Immature natural killer cell (primary cell): ENCODE measurements around the gene ITM2C. TPM values are rescaled to one million over a fixed set of nuclear protein-coding genes. Genes with fewer than 3 reads are reported as not detected.
A peak's percentile ranks its signal among the peaks of the same experiment; 100 is the strongest.

Experiments
- DNase-seq, 3 donors: peaks; one replicate each; pipeline ENCODE4 v3.0.0; 2022; ENCODE audit warnings: mixed read lengths in 1 of 3
- H3K27ac Mint-ChIP-seq, 6 donors: one replicate each; pipeline ENCODE4 v1.8.0; 2020; ENCODE audit warnings: mixed read lengths in 6 of 6, mild to moderate bottlenecking in 5 of 6, inconsistent platforms in 4 of 6, moderate library complexity in 3 of 6
- H3K27me3 Mint-ChIP-seq, 3 donors: one replicate each; pipeline ENCODE4 v1.8.0; 2020 to 2021; ENCODE audit warnings: low read depth in 3 of 3, mild to moderate bottlenecking in 3 of 3, mixed read lengths in 3 of 3, moderate library complexity in 3 of 3, inconsistent platforms in 1 of 3
- H3K36me3 Mint-ChIP-seq, 3 donors: one replicate each; pipeline ENCODE4 v1.8.0; 2020; ENCODE audit warnings: mixed read lengths in 3 of 3, inconsistent platforms in 2 of 3, mild to moderate bottlenecking in 2 of 3
- H3K4me1 Mint-ChIP-seq, 2 donors: one replicate each; pipeline ENCODE4 v1.8.0; 2020; ENCODE audit warnings: inconsistent platforms in 2 of 2, mild to moderate bottlenecking in 2 of 2, mixed read lengths in 2 of 2, moderate library complexity in 1 of 2
- H3K4me3 Mint-ChIP-seq, 5 donors: one replicate each; pipeline ENCODE4 v1.8.0; 2020; ENCODE audit warnings: mild to moderate bottlenecking in 5 of 5, mixed read lengths in 5 of 5, inconsistent platforms in 3 of 5, moderate library complexity in 3 of 5
- H3K9me3 Mint-ChIP-seq, 6 donors: one replicate each; pipeline ENCODE4 v1.8.0; 2020; ENCODE audit warnings: mild to moderate bottlenecking in 6 of 6, mixed read lengths in 6 of 6, inconsistent platforms in 4 of 6, moderate library complexity in 3 of 6
- polyA plus RNA-seq, 3 donors: library from polyadenylated mRNA; unstranded; fragments of 300-500 nt; fragmentation: Illumina TruSeq; gene quantifications; one replicate each; pipeline ENCODE4 v1.2.3, GENCODE V29; 2021

The ITM2C gene, protein sequence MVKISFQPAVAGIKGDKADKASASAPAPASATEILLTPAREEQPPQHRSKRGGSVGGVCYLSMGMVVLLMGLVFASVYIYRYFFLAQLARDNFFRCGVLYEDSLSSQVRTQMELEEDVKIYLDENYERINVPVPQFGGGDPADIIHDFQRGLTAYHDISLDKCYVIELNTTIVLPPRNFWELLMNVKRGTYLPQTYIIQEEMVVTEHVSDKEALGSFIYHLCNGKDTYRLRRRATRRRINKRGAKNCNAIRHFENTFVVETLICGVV
- polyA plus RNA-seq: 10 to 100 TPM in 2 of 3 donors, 1 to 10 TPM in 1; 5.3 to 23.7 (median 16.9) TPM

DNA sequence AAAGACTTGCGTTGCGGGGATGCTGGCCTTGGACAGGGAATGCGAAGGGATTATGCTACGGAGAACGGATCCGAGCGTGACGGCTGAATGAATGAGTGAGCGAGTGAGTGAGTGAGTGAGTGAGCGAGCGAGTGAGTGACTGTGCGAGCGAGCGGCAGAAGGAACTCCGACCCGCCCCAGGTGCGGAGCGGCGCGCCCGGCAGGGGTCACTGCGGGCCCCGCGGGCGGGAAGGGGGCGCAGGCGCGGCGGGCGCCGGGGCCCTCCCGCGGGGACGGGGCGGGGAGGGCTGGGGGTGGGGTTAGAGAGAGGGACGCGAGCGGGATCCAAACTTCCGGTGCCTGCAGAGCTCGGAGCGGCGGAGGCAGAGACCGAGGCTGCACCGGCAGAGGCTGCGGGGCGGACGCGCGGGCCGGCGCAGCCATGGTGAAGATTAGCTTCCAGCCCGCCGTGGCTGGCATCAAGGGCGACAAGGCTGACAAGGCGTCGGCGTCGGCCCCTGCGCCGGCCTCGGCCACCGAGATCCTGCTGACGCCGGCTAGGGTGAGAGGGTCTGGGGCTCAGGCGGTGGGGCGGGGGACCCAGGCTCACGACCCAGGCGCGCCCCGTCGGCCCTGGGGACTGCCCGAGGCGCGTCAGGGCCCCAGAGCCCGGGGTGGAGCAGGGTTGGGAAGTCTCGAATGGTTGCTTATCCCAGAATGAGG is at the start of gene ITM2C:
Gene ITM2C (plus strand): TSS at position 338 of the 702 bp plus-strand sequence. CDS start 84 bp downstream, at position 422.
- Mint-ChIP-seq H3K27me3 (peaks cover 21 to 44% (median 34%) of the 10 kb centered on the region in 3 donors), H3K4me3 (peak within 1 kb of the TSS; percentile 82 to 90 (median 86)), H3K27ac (peak within 1 kb of the TSS in 5 of 6 donors; percentile 61 to 80 (median 71)), H3K9me3 (no peaks in the 10 kb centered on the region), H3K4me1 (peaks cover 49 to 54% of the 10 kb centered on the region in 2 donors), H3K36me3 (no peaks in the 10 kb centered on the region)
- DNase-seq: peak; percentile 44 to 53 (median 49)

DNA sequence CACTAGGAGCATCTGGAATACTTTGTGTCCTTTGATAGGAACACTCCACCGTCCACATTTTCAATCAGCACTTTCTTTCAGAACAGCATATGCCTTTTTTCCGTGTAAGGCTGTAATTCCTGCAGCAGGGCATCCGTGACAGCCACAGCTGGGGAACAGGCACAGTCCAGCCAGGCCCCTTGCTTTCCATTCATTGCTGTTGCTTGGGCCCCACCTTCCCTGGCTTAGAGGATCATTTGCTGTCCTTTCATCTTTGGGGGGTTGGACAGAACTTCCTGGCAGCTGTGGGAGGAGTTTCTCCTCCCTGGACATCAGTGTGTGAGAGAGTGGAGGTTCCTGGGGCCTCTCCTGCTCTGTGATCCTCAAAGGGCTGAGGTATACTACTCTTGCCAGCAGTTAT is 49.7 kb upstream of the ITM2C start:
- peaks cover 17 to 60% (median 26%) of the 10 kb centered on the region in 3 donors for H3K36me3 Mint-ChIP-seq
- H3K9me3 Mint-ChIP-seq: no peaks in the 10 kb centered on the region
- no peak overlapping the region for H3K4me3 Mint-ChIP-seq
- DNase-seq: no peak
- peak overlapping the region in 1 of 6 donors; percentile 12 for H3K27ac Mint-ChIP-seq
- peaks cover 0 to 2% (median 2%) of the 10 kb centered on the region in 3 donors for H3K27me3 Mint-ChIP-seq
- peaks cover 2 to 24% of the 10 kb centered on the region in 2 donors for H3K4me1 Mint-ChIP-seq

DNA sequence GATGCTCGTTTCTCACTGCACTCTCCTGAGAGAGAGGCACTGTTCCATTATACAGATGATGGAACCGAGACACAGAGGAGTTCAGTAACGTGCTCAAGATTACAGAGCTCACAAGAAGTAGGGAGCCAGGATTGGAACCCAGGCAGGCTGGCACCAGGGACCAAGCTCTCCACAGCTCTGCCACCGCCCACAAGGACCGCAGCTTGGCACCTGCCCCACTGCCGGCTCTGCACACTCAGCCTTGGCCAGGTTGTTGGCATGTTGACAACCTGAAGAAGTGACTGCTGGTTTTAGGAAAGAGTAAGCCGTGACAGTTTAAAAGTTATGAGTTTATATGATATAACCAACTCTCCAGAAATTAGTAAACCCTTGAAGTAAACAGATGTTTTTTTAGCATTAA is 48.0 kb upstream of the ITM2C start:
- Mint-ChIP-seq H3K4me3 (no peak overlapping the region), H3K9me3 (no peaks in the 10 kb centered on the region), H3K27me3 (peaks cover 0 to 2% (median 2%) of the 10 kb centered on the region in 3 donors), H3K36me3 (peaks cover 11 to 53% (median 24%) of the 10 kb centered on the region in 3 donors), H3K4me1 (peaks cover 0 to 21% of the 10 kb centered on the region in 2 donors), H3K27ac (no peak overlapping the region)
- no peak for DNase-seq

DNA sequence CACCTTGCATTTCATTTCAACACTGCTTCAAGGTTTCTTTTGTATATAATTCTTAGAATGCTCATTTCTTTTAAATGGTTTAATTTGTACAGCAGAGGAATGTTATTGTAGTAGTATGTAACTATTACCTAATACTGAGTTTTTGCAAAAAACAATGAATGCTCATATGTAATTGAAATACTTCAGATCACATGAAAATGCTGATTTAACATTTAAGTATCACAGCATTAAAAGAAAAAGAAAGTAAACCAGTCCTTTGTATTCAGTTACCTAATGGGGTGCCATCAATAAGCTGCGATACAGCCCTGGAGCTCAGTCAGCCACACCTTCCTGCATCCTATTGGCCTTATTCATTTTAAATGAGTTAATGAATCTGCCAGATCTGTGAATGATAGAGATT is 45.3 kb upstream of the ITM2C start:
- Mint-ChIP-seq H3K27me3 (peaks cover 0 to 5% (median 0%) of the 10 kb centered on the region in 3 donors), H3K27ac (no peak overlapping the region), H3K4me3 (no peak overlapping the region), H3K9me3 (no peaks in the 10 kb centered on the region), H3K4me1 (peaks cover 3 to 12% of the 10 kb centered on the region in 2 donors), H3K36me3 (peaks cover 5 to 32% (median 23%) of the 10 kb centered on the region in 3 donors)
- DNase-seq: no peak

DNA sequence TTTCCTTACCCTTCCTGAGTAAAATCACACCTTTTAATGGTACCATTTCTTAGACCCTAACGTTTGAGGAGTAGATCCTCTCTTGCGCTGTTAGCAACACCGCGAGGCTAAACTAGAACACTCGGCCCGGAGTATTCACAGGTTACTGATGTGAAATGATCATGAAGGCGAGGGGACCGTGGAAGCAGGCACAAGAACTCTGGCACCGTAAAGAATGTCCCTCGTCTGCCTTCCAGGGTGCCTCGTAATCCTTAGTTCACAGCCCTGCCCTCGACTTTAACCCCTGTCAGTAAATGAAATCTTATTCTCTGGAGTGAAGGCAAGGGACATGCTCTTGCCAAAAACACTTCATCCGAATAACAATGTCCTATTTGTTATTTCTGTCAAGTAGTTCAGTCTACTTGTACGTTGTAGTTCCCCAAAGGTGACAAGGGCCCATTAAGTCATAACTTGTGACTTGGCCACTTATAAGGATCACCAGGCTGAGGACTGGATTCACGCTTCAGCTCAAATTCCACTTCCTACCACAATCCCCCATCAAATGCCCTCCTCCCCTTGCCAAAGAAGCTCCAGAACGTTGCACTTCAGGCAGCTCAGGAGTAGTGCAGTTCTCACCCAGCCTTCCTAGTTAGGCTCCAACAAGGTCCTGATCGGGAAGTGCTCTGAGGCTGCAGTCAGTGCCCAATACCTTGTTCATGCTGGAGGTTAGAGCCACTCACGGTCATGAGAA is 43.3 kb upstream of the ITM2C start:
- DNase-seq: no peak
- Mint-ChIP-seq H3K4me1 (peaks cover 7 to 13% of the 10 kb centered on the region in 2 donors), H3K36me3 (peaks cover 5 to 30% (median 23%) of the 10 kb centered on the region in 3 donors), H3K27me3 (peaks cover 7 to 20% (median 7%) of the 10 kb centered on the region in 3 donors), H3K4me3 (no peak overlapping the region), H3K27ac (no peak overlapping the region), H3K9me3 (no peaks in the 10 kb centered on the region)

DNA sequence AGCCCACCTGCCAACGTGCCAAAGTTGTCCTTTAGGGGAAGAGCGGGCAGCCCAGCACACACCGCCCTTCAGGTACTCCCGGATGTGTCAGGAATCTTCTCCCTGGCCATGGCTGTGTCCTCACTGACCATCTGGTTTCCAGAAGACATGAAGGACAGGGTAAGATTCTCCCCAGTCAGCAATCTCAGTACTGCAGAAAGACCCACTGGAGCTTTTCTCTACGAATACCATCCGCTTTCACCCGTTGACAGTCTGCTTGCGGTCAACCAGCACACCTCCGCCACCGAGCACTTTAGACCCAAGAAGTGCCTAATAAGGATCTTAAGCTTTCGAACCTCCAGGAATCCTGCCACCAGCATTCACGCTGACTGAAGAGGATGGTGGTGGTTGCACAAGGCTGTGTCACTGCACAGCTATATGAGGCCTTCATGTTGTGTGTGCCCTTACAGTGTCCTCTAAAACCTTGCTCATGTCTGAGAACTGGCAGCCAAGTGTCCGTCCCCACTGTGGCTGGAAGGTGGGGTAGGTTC is 42.7 kb upstream of the ITM2C start:
- no peaks in the 10 kb centered on the region for H3K9me3 Mint-ChIP-seq

DNA sequence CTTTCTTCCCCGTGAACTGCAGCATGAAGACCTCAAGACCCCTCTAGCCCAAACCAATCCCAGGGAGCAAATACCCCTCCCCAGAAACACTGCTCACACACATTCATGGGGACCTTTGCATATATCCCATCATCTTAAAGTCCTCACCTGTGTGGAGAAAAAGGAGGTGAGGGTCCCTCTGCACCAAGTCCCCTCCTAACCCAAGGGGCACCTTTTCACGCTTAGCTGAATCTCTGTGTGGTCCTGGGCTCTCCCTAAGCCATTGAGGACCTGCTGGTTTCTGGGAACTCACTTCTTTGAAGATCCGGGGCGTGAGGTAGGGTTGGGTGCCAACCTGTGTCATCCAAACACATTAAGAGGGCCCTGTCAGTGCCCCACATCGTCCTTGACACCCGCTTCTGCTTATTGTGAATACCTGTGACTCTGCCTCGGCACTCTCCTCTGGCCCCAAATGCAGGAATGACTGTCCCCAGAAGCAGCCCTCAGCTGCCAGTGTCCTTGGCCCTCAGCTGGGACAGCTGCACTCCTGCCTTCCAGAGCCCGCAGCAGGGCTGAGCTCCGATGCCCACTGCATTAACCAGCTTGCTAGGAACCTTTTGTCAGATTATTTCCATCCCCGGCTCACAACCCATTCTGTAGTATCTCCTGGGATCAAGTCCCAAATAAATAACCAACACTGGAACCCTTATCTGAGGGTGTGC is 41.3 kb upstream of the ITM2C start:
- DNase-seq: no peak
- Mint-ChIP-seq H3K27ac (peak overlapping the region in 1 of 6 donors; percentile 14), H3K9me3 (no peaks in the 10 kb centered on the region), H3K4me3 (no peak overlapping the region), H3K4me1 (peaks cover 7 to 15% of the 10 kb centered on the region in 2 donors), H3K27me3 (peaks cover 7 to 30% (median 15%) of the 10 kb centered on the region in 3 donors), H3K36me3 (peaks cover 0 to 18% (median 9%) of the 10 kb centered on the region in 3 donors)

More for the DNA sequence above, 42.7 kb upstream of the ITM2C start:
- Mint-ChIP-seq H3K27ac (no peak overlapping the region), H3K36me3 (peaks cover 5 to 26% (median 18%) of the 10 kb centered on the region in 3 donors), H3K27me3 (peaks cover 7 to 26% (median 13%) of the 10 kb centered on the region in 3 donors), H3K4me3 (no peak overlapping the region), H3K4me1 (peaks cover 7 to 8% of the 10 kb centered on the region in 2 donors)
- DNase-seq: no peak

DNA sequence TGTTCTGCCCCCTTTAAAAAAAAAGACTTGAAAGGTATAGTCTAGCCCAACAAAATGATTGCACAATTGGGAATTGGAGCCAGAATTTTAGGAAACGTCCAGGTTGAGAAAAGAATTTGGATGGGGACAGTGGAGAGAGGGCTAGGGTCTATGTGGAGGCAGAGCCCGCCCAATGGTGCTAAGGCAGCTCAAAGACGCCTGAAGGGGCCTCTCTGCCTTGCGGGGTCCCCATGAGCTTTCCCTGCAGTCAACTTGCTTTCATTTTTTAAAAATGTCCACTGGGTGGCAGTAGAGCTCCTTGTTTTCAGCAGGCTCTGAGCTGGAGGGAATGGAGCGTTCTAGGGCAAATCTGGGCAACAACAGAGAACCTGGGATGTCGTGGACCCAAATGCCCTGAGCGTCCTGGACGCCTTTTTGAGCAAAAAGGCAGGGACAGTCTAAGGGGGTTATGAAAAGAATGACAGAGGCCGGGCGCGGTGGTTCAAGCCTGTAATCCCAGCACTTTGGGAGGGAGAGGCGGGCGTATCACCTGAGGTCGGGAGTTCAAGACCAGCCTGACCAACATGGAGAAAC is 40.2 kb upstream of the ITM2C start:
- Mint-ChIP-seq H3K36me3 (peaks cover 0 to 11% (median 3%) of the 10 kb centered on the region in 3 donors), H3K27ac (peak overlapping the region in 1 of 6 donors; percentile 41), H3K9me3 (no peaks in the 10 kb centered on the region), H3K4me1 (peaks cover 7 to 20% of the 10 kb centered on the region in 2 donors), H3K27me3 (peaks cover 7 to 31% (median 15%) of the 10 kb centered on the region in 3 donors), H3K4me3 (peak overlapping the region in 3 of 5 donors; percentile 16 to 61 (median 22))
- DNase-seq: peak; percentile 69 to 73 (median 70)

DNA sequence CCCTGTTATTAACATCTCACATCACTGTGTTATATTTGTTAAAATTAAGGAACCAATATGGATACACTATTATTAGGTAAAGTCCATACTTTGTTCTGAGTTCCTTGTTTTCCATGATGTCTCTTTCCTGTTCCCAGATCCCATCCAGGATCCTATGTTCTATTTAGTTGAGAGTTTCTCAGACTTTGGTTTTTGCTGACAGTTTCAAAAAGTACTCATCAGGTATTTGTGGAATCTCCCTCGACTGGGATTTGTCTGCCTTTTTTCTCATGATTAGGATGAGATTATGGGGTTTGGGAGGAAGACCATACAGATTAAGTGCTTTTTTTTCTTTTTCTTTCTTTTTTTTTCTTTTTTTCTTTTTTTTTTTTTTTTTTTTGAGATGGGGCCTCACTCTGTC is 39.4 kb upstream of the ITM2C start:
- Mint-ChIP-seq H3K4me3 (no peak overlapping the region), H3K27me3 (peaks cover 7 to 34% (median 15%) of the 10 kb centered on the region in 3 donors), H3K27ac (no peak overlapping the region), H3K4me1 (peaks cover 7 to 20% of the 10 kb centered on the region in 2 donors), H3K36me3 (peaks cover 0 to 7% (median 2%) of the 10 kb centered on the region in 3 donors), H3K9me3 (no peaks in the 10 kb centered on the region)
- DNase-seq: no peak

DNA sequence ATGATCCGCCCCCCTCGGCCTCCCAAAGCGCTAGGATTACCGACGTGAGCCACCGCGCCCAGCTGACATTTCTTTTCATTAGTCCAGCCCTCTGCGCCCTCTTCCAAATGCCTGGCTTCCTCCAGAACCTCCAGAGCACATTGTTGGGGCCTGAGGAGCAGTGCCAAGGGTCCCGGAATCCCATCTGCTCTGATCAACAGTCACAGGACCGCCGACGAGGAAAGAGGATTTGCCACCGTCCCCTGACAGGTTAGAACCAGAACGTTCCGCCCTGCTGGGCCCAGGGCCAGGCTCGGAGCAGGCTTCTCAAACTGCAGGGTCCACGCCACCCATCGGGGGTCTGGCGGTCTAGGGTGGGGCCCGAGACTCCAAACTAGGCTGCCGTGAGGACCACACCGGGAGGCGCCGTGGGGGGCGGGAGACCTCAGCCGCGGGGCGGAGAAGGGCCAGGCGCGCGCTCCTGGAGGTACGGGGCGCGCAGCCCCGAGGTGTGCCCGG is 36.9 kb upstream of the ITM2C start:
- Mint-ChIP-seq H3K4me1 (peaks cover 7 to 20% of the 10 kb centered on the region in 2 donors), H3K36me3 (peaks cover 0 to 3% (median 0%) of the 10 kb centered on the region in 3 donors), H3K4me3 (peak overlapping the region in 2 of 5 donors; percentile 21 to 25), H3K27ac (no peak overlapping the region), H3K27me3 (peaks cover 7 to 41% (median 21%) of the 10 kb centered on the region in 3 donors), H3K9me3 (no peaks in the 10 kb centered on the region)
- no peak for DNase-seq

DNA sequence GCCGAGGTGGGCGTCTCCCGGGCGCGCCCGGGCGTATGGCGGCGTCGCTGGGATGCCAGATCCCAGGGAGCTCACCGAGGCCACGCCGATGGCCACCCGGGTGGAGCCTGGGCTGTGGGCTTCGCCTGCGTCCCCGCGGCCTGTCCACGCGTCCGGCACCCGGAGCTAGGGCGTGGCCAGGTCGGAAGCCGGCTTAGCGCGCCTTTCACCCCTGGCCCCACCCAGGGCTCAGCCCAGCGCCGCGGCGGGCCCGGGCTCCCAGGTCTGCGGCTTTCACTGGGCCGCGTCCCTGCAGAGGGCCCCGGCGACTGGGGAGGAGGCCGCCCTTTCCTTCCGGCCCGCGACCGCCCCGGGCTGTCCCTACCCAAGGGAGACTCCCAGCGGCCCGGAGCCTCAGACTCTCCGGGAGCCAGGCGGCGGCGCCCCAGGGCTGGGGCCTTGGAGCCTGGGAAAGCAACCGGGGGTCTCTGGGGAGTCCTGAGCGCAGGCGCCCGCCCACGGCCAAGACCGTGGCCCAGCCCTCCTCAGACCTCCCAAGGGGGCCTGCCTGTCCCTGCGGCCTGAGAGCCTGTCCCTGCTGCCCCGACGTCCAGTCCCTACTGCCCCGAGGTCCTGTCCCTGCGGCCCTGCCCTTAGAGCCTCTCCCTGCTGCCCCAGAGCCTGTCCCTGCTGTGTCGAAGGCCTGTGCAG is 36.3 kb upstream of the ITM2C start:
- DNase-seq: peak in 2 of 3 donors; percentile 8 to 12
- no peaks in the 10 kb centered on the region for H3K9me3 Mint-ChIP-seq
- peaks cover 0 to 3% (median 0%) of the 10 kb centered on the region in 3 donors for H3K36me3 Mint-ChIP-seq
- peaks cover 7 to 41% (median 21%) of the 10 kb centered on the region in 3 donors for H3K27me3 Mint-ChIP-seq
- H3K4me1 Mint-ChIP-seq: peaks cover 7 to 20% of the 10 kb centered on the region in 2 donors
- peak overlapping the region in 1 of 5 donors; percentile 18 for H3K4me3 Mint-ChIP-seq
- no peak overlapping the region for H3K27ac Mint-ChIP-seq

DNA sequence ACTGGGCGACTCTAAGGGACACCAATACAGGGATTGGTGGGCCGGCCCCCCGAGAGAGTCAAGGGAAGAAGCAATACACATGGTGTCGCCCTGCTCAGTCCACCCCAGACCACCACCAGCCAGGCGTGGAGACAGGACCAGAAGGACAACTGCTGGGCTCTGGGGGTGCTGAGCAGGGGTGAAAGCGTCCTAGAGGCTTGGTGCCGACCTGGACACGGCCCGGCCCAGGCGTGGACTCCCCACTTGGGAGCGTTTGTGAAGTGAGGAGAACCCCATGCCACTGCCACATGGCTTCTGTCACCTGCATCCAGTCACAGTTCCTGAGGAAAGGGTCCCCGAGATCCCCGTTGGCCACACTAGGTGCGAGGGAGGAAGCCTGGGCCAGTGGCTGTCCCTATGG is 35.4 kb upstream of the ITM2C start:
- Mint-ChIP-seq H3K4me3 (peak overlapping the region in 2 of 5 donors; percentile 31 to 39), H3K4me1 (peaks cover 6 to 18% of the 10 kb centered on the region in 2 donors), H3K27me3 (peaks cover 7 to 39% (median 21%) of the 10 kb centered on the region in 3 donors), H3K27ac (no peak overlapping the region), H3K36me3 (peaks cover 0 to 3% (median 0%) of the 10 kb centered on the region in 3 donors), H3K9me3 (no peaks in the 10 kb centered on the region)
- no peak for DNase-seq
